GM03348 (cell line): ENCODE results near the gene EEF1E1.
A peak's percentile ranks its signal among the peaks of the same experiment; 100 is the strongest.

Source experiments
- DNase-seq: peaks from one replicate; pipeline ENCODE4 v3.0.0; 2012; ENCODE audit warnings: low spot score

The EEF1E1 gene

DNA sequence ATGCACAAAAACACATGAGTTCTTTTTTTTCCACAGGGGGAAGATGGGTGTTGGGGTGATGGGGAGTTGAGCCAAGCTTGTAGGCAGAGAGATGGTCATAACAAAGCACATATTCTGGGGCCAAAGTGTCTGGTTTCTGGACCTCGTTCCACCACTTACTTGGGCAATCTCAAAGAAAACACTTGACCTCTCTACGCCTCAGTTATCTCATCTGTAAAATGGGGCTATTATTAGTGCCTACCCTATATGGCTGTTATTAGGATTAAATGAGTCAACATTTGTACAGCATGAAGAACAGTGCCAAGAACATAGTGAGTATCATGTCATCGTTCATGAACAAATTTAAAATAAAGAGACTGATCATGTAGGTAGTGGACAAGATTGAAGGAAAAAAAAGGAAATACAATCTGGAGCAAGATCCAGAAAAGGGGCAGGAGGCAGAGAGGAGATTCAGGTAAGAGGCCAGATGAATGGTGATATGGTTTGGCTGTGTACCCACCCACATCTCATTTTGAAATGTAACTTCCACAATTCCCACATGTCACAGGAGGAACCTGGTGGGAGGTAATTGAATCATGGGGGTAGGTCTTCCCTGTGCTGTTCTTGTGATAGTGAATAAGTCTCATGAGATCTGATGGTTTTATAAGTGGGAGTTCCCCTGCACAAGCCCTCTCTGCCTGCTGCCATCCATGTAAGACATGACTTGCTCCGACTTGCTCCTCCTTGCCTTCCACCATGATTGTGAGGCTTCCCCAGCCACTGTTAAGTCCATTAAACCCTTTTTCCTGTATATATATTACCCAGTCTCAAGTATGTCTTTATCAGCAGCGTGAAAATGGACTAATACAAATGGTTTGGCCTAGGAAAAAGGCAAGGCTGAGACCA, 14.2 kb downstream of the EEF1E1 start:
- DNase-seq: no peak

DNA sequence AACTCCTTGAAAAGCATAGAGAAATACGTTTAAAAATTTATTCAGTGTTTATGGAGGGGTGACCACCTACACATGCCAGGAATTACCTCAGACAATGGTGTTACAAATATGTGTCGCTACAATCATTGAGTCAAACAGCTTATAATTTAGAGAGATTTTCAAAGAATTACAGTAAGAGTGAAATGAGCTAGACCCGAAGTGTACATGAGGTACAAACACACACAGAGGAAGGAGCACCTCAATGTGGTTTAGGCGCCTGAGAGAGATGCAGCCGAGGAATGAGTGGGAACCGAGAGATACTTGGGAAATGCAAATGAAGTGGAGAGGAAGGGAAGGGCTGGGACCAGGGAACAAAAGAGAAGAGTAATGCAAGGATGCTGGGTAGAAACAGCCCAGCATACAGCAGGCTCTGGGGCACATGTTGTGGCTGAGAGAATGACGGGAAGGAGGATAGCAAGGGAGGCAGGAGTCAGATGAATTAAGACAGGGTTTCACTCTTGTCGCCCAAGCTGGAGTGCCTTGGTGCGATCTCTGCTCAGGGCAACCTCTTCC, 15.5 kb downstream of the EEF1E1 start:
- no peak for DNase-seq

DNA sequence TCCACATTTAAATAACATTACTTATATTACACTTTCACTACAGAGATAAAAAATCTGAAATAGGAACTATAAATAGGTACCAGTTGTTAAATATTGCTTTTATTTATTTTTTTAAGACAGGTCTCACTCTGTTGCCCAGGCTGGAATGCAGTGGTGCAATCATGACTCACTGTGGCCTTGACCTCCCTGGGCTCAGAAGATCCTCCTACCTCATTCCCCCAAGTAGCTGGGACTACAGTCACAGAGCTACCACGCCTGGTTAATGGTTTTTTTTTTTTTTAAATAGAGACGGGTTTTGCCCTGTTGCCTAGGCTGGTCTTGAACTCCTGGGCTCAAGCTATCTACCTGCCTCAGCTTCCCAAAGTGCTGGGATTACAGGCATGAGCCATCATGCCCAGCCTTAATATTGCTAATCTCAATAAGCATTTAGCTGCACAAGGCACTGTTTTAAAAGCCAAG, 17.3 kb downstream of the EEF1E1 start:
- DNase-seq: peak; percentile 24

DNA sequence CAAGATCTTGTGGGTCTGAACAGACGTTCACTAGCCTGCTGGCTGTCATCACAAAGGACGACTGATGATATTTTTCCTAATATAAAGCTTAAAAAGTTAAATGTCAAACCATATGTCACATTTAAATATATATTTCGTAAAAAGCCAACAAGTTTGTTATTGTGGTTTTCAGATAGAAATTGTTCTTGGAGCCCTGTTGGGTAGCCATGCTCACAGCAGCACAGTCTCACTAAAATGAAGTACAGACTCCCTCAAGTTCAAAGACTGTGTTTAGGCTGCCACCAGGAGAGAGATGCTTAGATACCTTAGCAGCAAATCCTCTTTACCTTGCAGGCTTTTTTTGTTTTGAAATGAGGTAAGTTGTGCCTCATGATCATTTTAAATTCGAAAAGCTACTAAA, 17.8 kb downstream of the EEF1E1 start:
- DNase-seq: peak; percentile 10

DNA sequence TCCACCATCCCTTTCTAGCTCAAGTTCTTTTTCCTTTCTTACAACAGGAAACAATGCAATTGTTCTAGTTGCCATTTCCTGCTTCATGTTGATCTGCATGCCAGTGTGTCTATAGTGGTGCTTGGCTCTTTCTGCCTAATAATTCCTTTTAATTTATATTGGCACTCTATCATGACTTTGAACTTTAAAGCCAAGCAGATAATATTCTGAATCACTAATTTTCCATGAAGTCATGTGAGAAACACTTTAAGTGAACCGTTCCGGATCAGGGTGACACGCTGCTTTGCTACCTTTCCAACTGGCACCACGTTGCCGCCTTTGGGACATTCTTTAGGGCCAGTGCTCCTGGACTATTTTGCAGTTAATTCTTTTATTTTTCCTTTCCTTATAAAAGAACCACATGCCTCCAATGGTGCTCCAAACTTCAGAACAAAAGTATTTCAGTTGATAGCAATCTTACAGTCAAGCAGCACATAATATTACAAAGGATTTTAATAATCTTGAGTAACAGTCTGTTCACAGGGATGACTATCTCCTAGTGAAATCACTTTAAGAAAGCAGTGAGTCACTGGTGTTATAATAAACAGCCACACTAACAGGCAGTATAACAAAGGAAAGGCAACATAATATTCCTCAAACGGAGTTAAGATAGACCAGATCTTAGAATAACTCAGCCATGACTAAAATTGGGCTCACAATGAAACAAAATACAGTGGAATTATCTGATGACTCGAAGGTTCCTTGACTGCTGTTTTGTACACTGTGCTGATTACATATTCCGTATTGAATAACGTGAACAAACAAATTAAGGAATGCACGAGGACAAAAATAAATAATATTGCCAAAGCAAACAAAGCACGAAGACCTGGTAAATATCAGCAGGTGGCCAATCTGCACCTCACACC, 19.1 kb downstream of the EEF1E1 start:
- peak; percentile 65 for DNase-seq

DNA sequence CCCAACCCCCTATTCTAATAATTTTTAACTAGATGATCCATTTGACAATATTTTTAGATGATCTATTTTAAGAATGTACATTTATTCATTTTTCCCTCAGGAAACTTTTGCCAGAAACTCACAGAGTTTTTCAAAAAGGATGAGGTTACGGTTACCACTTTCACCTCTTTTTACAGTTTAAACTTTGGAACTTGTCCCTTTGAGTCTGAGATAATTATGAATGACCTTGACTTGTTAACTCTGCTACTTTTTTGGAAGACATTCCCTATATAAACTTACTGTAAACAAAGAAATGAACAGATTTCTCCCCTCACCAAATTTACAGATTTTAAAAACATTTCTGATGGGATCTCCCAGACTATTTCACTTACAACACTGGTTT, 19.8 kb downstream of the EEF1E1 start:
- no peak for DNase-seq

DNA sequence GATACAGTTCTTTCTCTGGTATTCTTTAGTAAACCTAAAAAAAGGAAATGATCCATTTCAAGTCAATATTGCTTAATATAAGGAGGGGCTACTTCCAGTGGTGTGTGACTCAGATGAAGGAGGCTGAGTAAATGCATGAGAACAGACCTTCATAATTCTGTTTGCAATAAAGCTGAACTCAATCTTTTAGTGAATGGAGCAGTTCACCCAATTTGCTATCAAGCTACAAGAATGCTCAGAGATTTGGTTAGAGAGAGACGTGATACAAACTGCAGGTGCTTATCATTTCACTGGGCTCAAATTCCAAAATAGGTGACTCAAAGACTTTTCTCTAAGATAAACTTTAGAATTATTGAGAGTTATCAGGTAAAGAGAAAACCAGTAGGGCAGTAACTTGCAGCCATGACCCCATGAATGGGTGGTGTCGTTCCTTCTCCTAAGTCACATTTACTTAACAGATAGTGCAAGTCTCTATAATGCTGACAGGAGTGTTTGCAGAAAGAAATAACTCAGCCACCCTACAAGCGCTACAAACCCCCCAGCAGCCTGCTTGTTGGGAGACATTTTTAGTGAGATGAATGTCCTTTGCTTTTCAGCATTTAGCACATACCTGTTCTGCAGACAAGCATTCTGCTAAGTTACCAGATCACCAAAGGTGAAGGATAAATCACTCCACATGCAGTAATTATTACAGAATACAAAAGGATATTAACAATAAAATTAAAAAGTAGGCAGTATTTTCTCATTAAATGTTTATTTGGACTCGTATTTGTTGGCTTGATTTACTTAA, 21.8 kb downstream of the EEF1E1 start:
- DNase-seq: peak; percentile 75

DNA sequence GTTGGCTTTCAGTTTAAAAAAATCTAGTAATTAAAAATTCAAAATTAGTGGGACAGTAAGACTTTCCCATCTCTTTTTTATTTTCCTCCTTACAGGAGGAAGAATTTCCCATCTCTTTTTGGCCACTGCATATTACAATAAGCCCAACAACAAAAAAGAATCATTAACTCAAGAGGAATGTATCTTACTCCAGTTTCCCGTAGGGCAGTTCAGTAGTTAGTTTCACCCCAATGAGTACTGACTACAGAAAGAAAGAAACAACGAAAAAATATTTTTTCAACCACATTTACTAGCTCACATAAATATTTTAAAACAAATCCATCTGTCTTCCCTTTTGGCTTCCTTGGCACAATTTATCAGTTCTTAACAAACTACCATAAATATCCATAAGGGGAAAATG, 23.2 kb downstream of the EEF1E1 start:
- DNase-seq: no peak

DNA sequence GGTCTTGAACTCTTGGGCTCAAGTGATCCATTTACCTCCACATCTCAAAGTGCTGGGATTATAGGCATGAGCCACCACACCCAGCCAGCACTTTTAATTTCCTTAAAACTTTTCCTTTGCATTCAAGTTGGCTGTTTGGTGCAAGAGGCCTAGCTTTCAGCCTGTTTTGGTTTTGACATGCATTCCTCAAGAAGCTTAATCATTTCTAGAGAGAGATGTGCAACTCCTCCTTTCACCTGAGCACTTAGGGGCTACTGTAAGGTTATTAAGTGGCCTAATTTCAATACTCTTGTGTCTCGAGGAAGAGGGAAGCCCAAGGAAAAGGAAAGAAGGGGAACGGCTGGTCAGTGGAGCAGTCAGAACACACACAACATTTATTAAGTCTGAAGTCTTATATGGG, 24.4 kb downstream of the EEF1E1 start:
- DNase-seq: no peak

DNA sequence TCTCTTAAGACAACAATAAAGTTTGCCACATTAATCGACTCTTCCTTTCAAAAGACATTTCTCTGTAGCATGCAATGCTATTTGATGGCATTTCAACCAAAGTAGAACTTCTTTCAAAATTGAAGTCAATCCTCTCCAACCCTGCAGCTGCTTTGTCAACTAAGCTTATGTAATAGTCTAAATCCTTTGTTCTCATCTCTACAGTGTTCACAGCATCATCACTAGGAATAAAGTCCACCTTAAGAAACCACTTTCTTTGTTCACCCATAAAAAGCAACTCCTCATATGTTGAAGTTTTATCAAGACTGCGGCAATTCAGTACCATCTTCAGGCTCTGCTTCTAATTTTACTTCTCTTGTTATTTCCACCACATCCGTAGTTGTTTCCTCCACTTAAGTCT, 26.6 kb downstream of the EEF1E1 start:
- no peak for DNase-seq

DNA sequence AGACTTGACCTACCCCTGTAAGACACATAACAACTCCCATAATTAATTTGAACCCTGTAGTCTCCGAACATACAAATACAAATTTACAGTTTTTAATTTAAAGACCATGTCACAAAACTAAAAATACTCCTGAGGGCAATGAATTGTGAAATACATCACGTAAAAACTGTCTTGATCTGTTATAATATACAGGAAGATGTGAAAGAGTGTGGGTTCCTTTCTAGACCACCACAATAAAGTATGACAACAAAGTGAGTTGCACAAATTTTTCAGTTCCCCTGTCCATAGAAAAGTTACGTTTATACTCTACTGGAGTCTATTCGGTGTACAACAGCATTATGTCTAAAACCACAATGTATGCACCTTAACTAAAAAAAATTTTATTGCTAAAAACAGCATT, 27.2 kb downstream of the EEF1E1 start:
- no peak for DNase-seq

DNA sequence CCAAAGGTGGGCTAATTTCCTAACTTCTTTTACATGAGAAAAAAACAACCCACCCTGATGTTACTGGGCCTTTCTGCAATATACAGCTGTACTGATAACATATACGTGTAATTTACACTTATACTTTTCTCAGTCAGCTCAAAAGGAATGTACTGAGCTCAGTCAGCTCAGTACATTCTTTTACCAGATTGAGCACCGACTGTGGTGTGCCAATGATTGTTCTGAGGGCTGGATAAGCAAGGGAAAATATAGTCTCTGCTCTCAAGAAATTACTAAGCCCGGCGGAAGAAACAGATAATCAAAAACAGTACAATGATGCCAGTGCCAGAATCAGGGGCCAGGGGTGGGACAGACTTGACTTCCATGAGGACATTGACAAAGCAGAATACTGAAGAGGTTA, 28.1 kb downstream of the EEF1E1 start:
- peak; percentile 58 for DNase-seq

DNA sequence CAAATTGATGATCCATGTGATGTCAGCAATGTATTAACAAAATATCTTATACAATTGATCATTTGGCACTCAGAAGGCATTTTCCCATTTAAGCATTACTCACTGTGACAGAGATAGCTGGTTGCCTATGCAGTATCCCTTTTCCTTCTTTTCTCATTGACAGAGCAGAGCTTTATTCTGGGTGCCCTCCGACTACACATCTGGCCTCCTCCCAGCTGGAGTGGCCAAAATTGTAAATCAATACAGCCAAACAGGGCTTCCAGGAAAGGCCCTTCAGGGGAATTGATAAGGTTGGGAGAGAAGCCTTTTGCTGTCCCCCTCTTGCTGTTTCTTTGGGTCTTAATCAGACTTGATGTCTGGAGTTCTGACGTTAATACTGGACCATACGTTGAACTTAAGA, 28.6 kb downstream of the EEF1E1 start:
- no peak for DNase-seq

DNA sequence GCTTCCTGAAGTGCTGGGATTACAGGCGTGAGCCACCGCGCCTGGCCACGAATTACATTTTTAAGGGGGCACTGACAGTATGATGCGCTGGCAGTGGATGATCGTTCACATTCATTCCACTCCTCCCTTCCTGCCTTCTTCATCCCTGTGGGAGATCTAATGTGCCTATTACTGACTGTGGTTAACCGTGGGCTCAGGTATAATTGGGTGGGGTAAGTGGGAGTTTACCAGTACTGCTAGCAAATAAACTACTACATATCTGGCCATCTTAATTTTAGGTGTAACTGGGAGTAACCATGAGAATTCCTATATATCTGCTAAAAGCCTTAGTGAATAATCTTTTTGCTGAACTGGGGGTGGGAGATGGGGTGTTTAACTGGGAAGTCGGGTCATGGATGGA, 31.6 kb downstream of the EEF1E1 start:
- no peak for DNase-seq

DNA sequence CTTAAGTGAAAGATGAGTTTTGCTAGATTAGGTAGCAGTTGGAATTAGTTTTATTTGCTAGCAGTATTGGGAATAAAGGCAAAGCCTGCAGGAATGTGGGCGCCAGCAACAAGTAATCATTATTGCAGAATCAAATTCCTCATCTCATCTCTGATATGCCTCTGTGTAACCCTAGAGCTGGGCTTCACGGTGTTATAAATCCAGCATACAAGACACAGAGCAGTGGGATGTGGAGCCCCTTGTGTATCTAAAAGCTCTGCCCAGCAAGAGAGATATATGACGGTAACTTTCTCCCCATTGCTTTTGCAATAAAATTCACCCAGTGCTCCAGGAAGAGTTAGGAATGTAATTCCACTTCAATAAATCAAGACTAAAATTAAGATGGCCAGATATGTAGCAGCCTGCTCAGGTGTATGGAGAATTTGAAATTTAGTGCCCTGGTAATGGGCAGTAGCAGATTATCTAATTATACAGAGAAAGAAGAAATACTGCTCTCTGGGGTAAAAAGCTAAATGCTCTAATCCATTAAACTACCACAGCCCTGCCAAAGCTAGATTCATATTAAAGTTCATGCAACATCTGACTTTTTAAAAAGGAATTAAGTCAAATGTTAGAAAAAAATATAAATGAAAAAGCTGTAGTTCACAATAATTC, 32.6 kb downstream of the EEF1E1 start:
- no peak for DNase-seq

DNA sequence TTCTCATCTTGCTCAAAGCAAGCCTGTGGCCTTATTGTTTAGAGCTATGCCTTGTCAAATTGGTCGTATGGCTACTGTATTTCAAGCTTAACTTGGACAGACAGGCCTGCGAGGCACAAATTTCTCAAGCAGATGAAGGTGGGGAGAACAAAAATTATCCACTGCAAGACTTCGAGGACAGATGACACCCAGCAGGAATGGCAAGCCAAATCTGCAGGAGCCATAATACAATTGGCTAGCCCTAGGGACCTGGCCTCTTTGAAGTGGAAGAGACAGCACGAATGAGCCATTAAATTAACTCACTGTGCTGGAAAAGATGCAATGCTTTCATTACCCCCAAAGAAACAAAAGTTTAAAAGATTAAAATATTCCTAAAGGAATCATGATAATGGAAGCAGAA, 33.2 kb downstream of the EEF1E1 start:
- DNase-seq: no peak

DNA sequence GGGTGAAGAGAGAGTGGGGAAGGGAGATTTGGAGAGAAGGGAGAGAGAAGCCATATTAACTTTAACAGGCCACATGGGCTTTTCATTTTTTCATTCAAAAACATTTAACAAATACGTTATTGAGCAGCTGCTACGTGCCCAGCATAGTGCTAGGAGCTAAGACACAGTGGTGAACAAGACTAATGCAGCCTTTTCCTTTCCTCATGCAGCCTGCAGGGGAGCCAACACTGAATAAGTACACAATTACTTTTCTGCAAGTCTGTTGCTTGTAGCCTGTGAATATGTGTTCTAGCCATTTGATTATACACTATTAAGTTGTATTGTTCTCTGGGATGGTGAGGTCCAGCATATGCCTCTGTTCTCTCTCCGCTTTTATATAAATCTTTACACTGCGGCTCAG, 36.2 kb downstream of the EEF1E1 start:
- no peak for DNase-seq

DNA sequence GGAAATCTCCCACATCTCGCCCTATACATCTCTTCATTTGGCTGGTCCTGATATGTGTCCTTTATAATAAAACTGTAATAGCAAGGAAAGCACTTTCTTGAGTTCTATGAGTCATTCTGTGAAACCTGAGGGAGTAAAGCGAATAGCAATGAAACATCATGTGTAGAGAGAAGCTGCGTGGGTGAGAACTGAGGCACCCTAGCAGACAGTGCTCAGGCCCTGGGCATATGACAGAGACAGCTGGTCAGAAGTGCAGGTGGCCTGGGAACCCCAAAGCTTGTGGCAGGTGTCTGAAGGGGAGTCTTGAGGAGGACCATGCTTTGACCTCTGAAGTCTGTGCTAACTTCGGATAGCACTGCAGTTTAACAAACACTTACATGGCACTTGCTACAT, 36.8 kb downstream of the EEF1E1 start:
- DNase-seq: no peak

DNA sequence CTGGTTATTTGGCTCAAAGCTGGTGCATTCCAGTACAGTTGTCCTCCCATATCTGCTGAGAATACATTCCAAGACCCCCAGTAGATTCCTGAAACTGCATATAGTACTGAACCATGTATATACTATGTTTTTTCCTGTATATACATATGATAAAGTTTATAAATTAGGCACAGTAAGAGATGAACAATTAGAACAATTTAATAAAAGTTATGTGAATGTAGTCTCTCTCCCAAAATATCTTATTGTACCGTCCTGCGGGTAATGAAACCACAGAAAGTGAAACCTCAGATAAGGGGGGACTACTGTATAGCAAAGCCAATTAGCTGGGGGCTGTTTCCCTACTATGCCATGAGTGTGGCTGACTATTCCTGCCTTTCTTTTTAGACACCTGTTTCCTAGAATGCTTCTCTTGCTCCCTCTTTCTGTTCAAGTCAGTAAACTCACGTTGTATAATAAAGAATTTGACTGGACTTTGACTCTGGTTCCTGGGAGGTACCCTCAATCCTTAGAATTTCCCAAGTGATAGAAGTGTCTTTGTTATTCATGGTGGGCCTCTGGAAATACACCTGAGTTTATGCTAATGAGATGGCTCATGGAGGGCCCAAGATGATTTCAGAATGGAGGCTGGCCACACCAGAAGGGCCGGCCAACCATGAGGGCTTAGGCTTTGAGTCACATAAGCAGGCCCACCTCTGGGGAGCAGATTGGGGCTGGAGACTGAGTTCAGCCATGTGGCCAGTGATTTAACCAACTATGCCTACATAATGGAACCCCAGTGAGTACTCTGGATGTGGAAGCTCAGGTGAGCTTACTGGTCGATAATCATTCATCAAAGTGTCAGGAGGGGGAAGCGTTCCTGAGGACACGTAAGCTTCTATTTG, 37.5 kb downstream of the EEF1E1 start:
- no peak for DNase-seq
